Measurements from ENCODE around the gene MED16.
"Not testable (repeated sequence)": the region's sequence is repeated elsewhere in the genome, so short reads cannot be mapped to it uniquely, and the experiment has no call there.

MED16 gene

DNA sequence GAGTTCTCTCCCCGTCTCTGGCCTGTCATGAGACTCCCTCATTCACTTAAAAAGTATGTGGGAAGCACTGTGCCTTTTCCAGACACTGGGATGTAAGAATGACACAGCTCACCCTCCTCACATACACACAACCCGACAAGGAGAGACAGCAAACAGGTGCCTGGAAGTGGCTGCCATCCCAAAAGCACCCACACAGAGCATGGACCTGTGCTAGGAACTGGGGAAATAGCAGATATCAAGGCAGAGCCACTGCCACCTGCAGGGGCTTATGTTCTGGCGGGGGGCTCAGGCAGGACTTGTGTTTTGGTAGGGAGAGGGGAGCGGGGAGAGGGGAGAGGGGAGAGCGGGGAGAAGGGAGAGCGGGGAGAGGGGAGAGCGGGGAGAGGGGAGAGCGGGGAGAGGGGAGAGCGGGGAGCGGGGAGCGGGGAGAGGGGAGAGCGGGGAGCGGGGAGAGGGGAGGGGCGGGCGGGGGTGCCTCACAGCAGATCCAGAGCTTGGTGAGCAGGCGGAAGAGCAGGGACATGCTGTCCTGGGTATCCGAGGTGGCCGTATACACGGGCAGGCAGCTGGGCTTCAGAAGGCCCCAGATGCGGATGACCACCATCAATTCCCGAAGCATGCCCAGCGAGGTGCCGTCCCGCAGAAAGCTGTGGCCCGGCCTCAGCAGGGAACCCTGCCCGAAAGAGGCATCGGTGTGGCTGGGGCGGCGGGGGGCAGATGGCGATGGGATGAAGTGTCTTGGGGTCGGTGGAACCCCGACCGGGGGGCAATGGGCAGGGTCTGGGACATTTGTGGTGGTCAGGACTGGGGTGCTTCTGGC lies 21.3 kb downstream of the MED16 start:
- DNase-seq = peak; percentile 18

GRCh38 chr19:870963-871401 lies 22.0 kb downstream of the MED16 start:
- DNase-seq = no peak

- DNase-seq = no peak
These were observed 22.7 kb downstream of the MED16 start for GRCh38 chr19:870314-870713.

- peak; percentile 97 for DNase-seq
These were observed 23.5 kb downstream of the MED16 start for GRCh38 chr19:869245-870177.

GRCh38 chr19:868458-869244 lies 24.3 kb downstream of the MED16 start:
- DNase-seq = no peak

- no peak for DNase-seq
These were observed 25.0 kb downstream of the MED16 start for GRCh38 chr19:867855-868457.

DNA sequence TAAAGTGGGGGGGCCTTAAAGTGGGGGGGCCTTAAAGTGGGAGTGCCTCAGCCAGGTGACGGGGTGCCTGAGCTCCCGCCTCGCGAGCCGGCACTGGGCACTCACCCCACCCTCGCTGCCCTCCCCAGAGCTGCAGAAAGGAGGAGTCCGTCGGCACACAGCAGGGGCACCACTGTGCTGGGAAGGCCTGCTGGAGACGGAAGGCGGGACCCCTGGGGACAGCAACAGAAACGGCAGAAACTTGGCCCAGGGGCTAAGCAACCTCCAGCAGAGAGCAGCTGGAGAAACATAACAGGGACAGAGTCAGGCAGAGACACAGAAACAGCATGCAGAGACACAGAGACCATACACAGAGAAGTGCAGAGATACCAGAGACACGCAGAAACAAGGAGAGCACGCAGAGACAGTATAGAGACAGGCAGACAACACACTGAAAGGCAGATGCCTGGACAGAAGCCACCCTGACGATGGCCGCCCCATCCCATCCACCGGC lies 25.6 kb downstream of the MED16 start:
- DNase-seq = no peak

- no peak for DNase-seq
These were observed 26.2 kb downstream of the MED16 start for GRCh38 chr19:866769-867300.

GRCh38 chr19:863315-863620 lies 29.7 kb downstream of the MED16 start:
- DNase-seq = no peak

GRCh38 chr19:862581-863314 lies 30.2 kb downstream of the MED16 start:
- DNase-seq = peak; percentile 44

GRCh38 chr19:861756-862580 lies 31.0 kb downstream of the MED16 start:
- DNase-seq = peak; percentile 18

DNA sequence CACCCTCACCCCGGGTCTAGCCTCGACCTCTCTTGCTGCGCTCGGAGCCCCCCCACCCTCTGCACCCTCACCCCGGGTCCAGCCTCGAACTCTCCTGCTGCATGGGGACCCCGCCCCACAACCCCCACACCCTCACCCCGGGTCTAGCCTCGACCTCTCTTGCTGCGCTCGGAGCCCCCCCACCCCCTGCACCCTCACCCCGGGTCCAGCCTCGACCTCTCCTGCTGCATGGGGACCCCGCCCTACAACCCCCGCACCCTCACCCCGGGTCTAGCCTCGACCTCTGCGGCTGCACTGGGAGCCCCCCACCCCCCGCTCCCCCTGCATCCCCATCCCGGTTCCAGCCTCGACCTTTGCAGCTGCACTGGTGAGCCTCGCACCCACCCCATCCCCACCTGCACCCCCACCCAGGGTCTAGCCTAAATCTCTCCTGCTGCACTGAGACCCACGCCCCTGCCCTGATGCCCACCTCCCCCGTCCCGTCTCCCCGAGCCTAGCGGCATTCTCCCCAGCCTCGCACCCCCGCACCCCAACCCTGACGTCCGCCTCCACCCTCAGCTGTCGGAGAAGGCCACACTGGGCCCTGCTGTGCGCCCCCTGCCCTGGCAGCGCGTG lies 31.7 kb downstream of the MED16 start:
- DNase-seq = no peak

- no peak for DNase-seq
These were observed 33.8 kb downstream of the MED16 start, which contains the start of gene CFD for GRCh38 chr19:858868-859843. Gene CFD (plus strand): TSS chr19:859664. CDS start chr19:859690, 26 bp downstream.

DNA sequence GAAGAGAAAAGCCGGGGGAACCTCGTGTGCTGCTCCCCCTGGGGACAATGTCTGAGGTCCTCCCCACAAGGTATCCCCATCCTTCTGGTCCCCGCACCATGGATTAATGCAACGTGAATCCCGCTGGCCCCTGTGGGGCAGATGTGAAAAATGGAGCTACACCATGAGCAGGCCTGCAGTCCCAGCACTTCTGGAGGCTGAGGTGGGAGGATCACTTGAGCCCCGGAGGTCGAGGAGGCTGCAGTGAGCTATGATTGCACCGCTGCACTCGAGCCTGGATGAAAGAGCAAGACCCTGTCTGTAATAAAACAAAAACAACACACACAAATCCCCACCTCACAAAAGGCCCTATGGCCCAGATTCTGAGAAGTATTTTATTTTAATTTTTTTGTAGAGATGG lies 34.7 kb downstream of the MED16 start:
- DNase-seq = no peak

- DNase-seq = no peak
These were observed 37.3 kb downstream of the MED16 start for GRCh38 chr19:855566-856120.

GRCh38 chr19:855142-855541 lies 37.8 kb downstream of the MED16 start:
- DNase-seq = no peak

DNA sequence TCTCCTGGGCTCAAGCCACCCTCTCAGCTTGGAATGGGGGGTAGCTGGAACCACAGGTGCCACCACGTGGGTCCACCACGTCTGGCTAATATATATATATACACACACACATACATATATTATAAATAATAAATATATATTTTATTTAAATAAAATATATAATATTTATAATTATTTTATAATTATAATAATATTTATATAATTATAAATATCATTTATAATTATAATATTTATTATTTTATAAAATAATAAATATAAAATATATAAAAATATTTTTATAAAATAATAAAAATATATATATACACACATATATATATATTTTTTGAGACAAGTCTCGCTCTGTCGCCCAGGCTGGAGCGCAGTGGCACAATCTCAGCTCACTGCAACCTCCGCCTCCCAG lies 38.4 kb downstream of the MED16 start:
- no peak for DNase-seq

- not testable (repeated sequence) for DNase-seq
These were observed 39.3 kb downstream of the MED16 start for GRCh38 chr19:853614-854220.

All from fibroblast of skin of abdomen (primary cell).